A549 (cell line): ENCODE measurements around the gene TMEM221. TPM values are rescaled to one million over a fixed set of nuclear protein-coding genes. Genes with fewer than 3 reads are reported as not detected.

Source experiments
- ATAC-seq, 2 experiments: fragments of 200-7000 bp in 1 of 2; fragments of >200 bp in 1 of 2; cut with Nextera tagmentation in 1 of 2; cut with Tn5 transposase in 1 of 2; 3 replicates each; pipeline versions ENCODE4 v1.8.0 to v1.9.1; 2018 to 2020; ENCODE audit warnings: mild to moderate bottlenecking in 1 of 2, moderate library complexity in 1 of 2
- CTCF ChIA-PET: fragments of 300-600 bp; sonication (Branson Sonifier 250); formaldehyde crosslinking; extraction: SDS; loops from one replicate; lab custom pipeline; 2021; ENCODE audit warnings: antibody characterized with exemption, inconsistent platforms; lab: Yijun Ruan, JAX
- POLR2A ChIA-PET: fragments of 350-600 bp; formaldehyde crosslinking; extraction: SDS; loops from one replicate; lab custom pipeline; 2021; ENCODE audit warnings: antibody characterized with exemption, inconsistent platforms; lab: Yijun Ruan, JAX
- DNase-seq, 2 experiments: peaks; one replicate each; pipeline versions ENCODE4 v3.0.0 to v3.0.0-alpha.2; 2011 to 2016; ENCODE audit warnings: low read depth in 1 of 2, low spot score in 1 of 2
- FAIRE-seq: peaks from 2 replicates; lab custom pipeline; 2011; peaks lifted over from hg19 to GRCh38; lab: Jason Lieb, UNC
- H3K27ac ChIP-seq, 2 experiments: fragments of >200 bp; sonication (Bioruptor Twin); formaldehyde crosslinking; 3 replicates each; pipeline ENCODE4 v1.5.1; 2016 to 2017
- H3K4me1 ChIP-seq: fragments of >200 bp; sonication (Bioruptor Twin); formaldehyde crosslinking; 3 replicates; pipeline ENCODE4 v1.6.1; 2016
- H3K4me2 ChIP-seq: fragments of >200 bp; sonication (Bioruptor Twin); formaldehyde crosslinking; 3 replicates; pipeline ENCODE4 v1.6.1; 2016
- H3K4me3 ChIP-seq: fragments of >200 bp; sonication (Bioruptor Twin); formaldehyde crosslinking; 3 replicates; pipeline ENCODE4 v1.5.1; 2016
- H3K9me3 ChIP-seq: fragments of >200 bp; sonication (Bioruptor Twin); formaldehyde crosslinking; 3 replicates; pipeline ENCODE4 v1.6.1; 2016
- BHLHE40 ChIP-seq: IDR thresholded peaks from 2 replicates; pipeline ENCODE4 v1.6.1; 2012; ENCODE audit warnings: low read depth, low read length, inconsistent platforms
- CHD2 ChIP-seq: fragments of 150-350 bp; IDR thresholded peaks from 2 replicates; pipeline ENCODE4 v1.6.1; 2014; ENCODE audit warnings: low read length; ENCODE audit not compliant: partially characterized antibody
- CHD4 ChIP-seq: fragments of 200-600 bp; sonication (generic); IDR thresholded peaks from 2 replicates; pipeline ENCODE4 v1.6.1; 2016; ENCODE audit warnings: antibody characterized with exemption, mild to moderate bottlenecking, borderline replicate concordance
- EP300 ChIP-seq, 2 experiments: fragments of >200 bp; sonication (Bioruptor Twin); formaldehyde crosslinking; IDR thresholded peaks; 2 replicates in 1 of 2; 3 replicates in 1 of 2; pipeline ENCODE4 v1.6.1; 2016 to 2017
- ESRRA ChIP-seq: fragments of 150-350 bp; IDR thresholded peaks from 2 replicates; pipeline ENCODE4 v1.6.1; 2014; ENCODE audit warnings: mild to moderate bottlenecking, low read length, borderline replicate concordance
- FOXS1 ChIP-seq: fragments of 250-450 bp; sonication (Bioruptor Pico); IDR thresholded peaks from 2 replicates; pipeline ENCODE4 v1.5.0; 2020; ENCODE audit warnings: mild to moderate bottlenecking, moderate library complexity
- HOXB5 ChIP-seq: fragments of 250-450 bp; sonication (Bioruptor Pico); IDR thresholded peaks from 2 replicates; pipeline ENCODE4 v1.5.0; 2020; ENCODE audit warnings: mild to moderate bottlenecking, moderate library complexity
- KDM1A ChIP-seq: fragments of 200-600 bp; sonication (generic); IDR thresholded peaks from 2 replicates; pipeline ENCODE4 v1.6.1; 2016; ENCODE audit warnings: low read depth, mild to moderate bottlenecking
- KDM5A ChIP-seq: fragments of 200-600 bp; sonication (generic); IDR thresholded peaks from 2 replicates; pipeline ENCODE4 v1.6.1; 2016; ENCODE audit warnings: antibody characterized with exemption, mild to moderate bottlenecking
- MAFK ChIP-seq: fragments of 450-650 bp; IDR thresholded peaks from 2 replicates; pipeline ENCODE4 v1.6.1; 2014; ENCODE audit not compliant: partially characterized antibody
- NPAS2 ChIP-seq: fragments of 250-450 bp; sonication (Bioruptor Pico); IDR thresholded peaks from 2 replicates; pipeline ENCODE4 v1.8.0; 2022; ENCODE audit warnings: mild to moderate bottlenecking, moderate library complexity, borderline replicate concordance
- PHF8 ChIP-seq: fragments of 200-600 bp; sonication (generic); IDR thresholded peaks from 2 replicates; pipeline ENCODE4 v1.6.1; 2016; ENCODE audit warnings: low read depth, mild to moderate bottlenecking, antibody characterized with exemption, moderate library complexity, borderline replicate concordance
- POLR2A ChIP-seq: IDR thresholded peaks from 2 replicates; pipeline ENCODE4 v1.6.1; 2012; ENCODE audit warnings: mild to moderate bottlenecking, low read length
- RAD21 ChIP-seq, 2 experiments: fragments of >200 bp in 1 of 2; sonication (Bioruptor Twin) in 1 of 2; formaldehyde crosslinking in 1 of 2; IDR thresholded peaks in 1 of 2; conservative IDR thresholded peaks in 1 of 2; 2 replicates in 1 of 2; 3 replicates in 1 of 2; pipeline ENCODE4 v1.6.1; 2012 to 2018; ENCODE audit warnings: inconsistent platforms in 1 of 2
- RARB ChIP-seq: fragments of 250-450 bp; sonication (Bioruptor Pico); IDR thresholded peaks from 2 replicates; pipeline ENCODE4 v1.8.0; 2021; ENCODE audit warnings: mild to moderate bottlenecking, moderate library complexity
- RNF2 ChIP-seq: fragments of 200-600 bp; sonication (generic); IDR thresholded peaks from 2 replicates; pipeline ENCODE4 v1.6.1; 2016; ENCODE audit warnings: low read depth, mild to moderate bottlenecking, antibody characterized with exemption, moderate library complexity, borderline replicate concordance
- SMC3 ChIP-seq: fragments of >200 bp; sonication (Bioruptor Twin); formaldehyde crosslinking; IDR thresholded peaks from 3 replicates; pipeline ENCODE4 v1.6.1; 2018; ENCODE audit warnings: inconsistent platforms
- TFCP2L1 ChIP-seq: fragments of 250-450 bp; sonication (Bioruptor Pico); IDR thresholded peaks from 2 replicates; pipeline ENCODE4 v1.5.0; 2021; ENCODE audit warnings: mild to moderate bottlenecking
- TP53 ChIP-seq: fragments of 250-450 bp; sonication (Bioruptor Pico); IDR thresholded peaks from 2 replicates; pipeline ENCODE4 v1.5.0; 2021; ENCODE audit warnings: mild to moderate bottlenecking, moderate library complexity
- ZC3H11A ChIP-seq: fragments of 450-650 bp; IDR thresholded peaks from 2 replicates; pipeline ENCODE4 v1.6.1; 2014; ENCODE audit warnings: antibody characterized with exemption, mild to moderate bottlenecking
- ZFP36 ChIP-seq: fragments of 450-650 bp; IDR thresholded peaks from 2 replicates; pipeline ENCODE4 v1.6.1; 2014; ENCODE audit warnings: borderline replicate concordance; ENCODE audit not compliant: partially characterized antibody
- ZNF302 ChIP-seq: fragments of 250-450 bp; sonication (Bioruptor Pico); IDR thresholded peaks from 2 replicates; pipeline ENCODE4 v1.9.0; 2021; ENCODE audit warnings: inconsistent platforms, mild to moderate bottlenecking, moderate library complexity
- ZSCAN20 ChIP-seq: fragments of 250-450 bp; sonication (Bioruptor Pico); IDR thresholded peaks from 2 replicates; pipeline ENCODE4 v1.8.0; 2022; ENCODE audit warnings: mild to moderate bottlenecking, moderate library complexity
- WGBS: methylation state at CpG from one replicate; pipeline ENCODE4 v1.1.6; 2017; ENCODE audit errors: missing lambda C conversion rate; 5-methylcytosine and 5-hydroxymethylcytosine counted together
- polyA plus RNA-seq, 4 experiments: library from polyadenylated mRNA; depleted of rRNA in 3 of 4; stranded (reverse); fragments of >200 nt; fragmentation: RNase III in 1 of 4; extraction: RNeasy Plus Mini Kit Qiagen cat#74134 plus additional on column Dnase treatment in 1 of 4; gene quantifications; 2 replicates in 3 of 4; 3 replicates in 1 of 4; pipeline ENCODE4 v1.2.3, GENCODE V29; 2011 to 2017
- TF ChIP-seq, protein P1 (sequence below): fragments of >200 bp; sonication (Bioruptor Twin); formaldehyde crosslinking; IDR thresholded peaks from 2 replicates; pipeline ENCODE4 v1.6.1; 2016
- TF ChIP-seq, protein P2 (sequence below): fragments of 200-600 bp; sonication (generic); IDR thresholded peaks from 2 replicates; pipeline ENCODE4 v1.6.1; 2016; ENCODE audit warnings: antibody characterized with exemption, mild to moderate bottlenecking, moderate library complexity
- TF ChIP-seq, protein P3 (sequence below): fragments of >200 bp; sonication (Bioruptor Twin); formaldehyde crosslinking; IDR thresholded peaks from 3 replicates; pipeline ENCODE4 v1.5.1; 2016
- TF ChIP-seq, protein P4 (sequence below): fragments of 150-350 bp; IDR thresholded peaks from 2 replicates; pipeline ENCODE4 v1.6.1; 2014; ENCODE audit warnings: low read depth, mild to moderate bottlenecking, low read length
- TF ChIP-seq, protein P5 (sequence below): IDR thresholded peaks from 2 replicates; pipeline ENCODE4 v1.6.1; 2012

Gene TMEM221
- polyA plus RNA-seq, 2 of the 4 experiments (the other 2 are of a cell fraction), result 0.78 to 0.90 TPM

DNA sequence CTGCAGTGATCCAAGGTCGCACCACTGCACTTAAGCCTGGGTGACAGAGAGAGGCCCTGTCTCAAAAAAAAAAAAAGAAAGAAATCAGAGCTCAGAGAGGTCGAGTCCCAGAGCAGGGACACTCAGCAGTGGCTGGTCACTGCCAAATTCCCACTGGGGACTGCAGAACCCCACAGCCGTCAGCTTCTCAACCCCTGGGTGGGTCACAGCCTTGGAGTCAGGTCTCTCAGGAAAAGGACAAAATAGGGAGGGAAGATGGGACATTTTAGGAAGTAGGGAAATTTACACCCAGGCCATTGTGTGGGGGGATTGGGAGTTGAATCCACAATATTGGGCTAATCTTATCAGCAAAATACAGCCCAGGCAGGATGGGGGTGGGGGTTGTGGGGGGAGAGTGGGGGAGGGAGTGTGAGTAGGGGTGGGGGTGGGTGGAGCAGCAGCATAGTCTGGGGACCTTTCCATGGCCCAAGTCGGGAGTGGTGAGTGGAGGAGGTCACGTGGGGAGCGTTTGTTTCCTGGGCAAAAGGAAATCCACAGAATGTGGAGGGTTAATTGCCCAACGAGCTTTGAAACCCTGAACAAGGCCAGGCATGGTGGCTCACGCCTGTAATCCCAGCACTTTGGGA is 49.5 kb downstream of the TMEM221 start (continued):
- TF ChIP-seq, protein P1, sequence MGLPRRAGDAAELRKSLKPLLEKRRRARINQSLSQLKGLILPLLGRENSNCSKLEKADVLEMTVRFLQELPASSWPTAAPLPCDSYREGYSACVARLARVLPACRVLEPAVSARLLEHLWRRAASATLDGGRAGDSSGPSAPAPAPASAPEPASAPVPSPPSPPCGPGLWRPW, result no peak

DNA sequence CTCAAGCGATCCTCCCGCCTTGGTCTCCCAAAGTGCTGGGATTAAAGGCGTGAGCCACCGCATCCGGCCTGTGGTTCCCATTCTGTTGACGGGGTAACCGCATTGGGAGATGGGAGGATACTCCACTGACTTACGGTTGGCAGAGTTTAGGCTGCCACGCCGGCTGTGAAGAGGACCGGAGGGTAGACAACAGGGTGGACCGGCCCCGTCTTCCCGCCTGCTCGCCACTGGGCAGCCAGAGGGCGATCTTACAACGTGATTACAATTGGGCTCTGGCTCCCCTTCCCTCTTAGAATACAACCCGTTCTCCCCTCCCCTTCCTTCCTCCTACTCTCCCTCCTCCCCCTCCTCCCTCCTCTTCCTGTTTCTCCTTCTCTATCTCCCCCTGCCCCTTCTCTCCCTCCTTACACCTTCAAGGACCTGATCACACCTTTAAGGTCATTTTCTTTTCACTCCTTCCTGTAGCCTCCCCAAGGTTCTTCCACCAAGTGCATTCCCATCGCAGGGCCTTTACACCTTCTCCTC is 53.5 kb downstream of the TMEM221 start:
- 0 out of 3 replicates have a peak, but pooled peaks cover under 1% of the 10 kb centered on the region for H3K9me3 ChIP-seq
- TF ChIP-seq NPAS2 (CRISPR knock-in tag), result no peak
- TF ChIP-seq KDM1A, result 0 out of 2 replicates have a peak, but pooled peaks have one; percentile 46
- TF ChIP-seq SMC3, result peak; percentile 53
- TF ChIP-seq BHLHE40, result no peak
- TF ChIP-seq POLR2A, result no peak
- no peak for TF ChIP-seq HOXB5
- TF ChIP-seq KDM5A, result no peak
- TF ChIP-seq, protein P2, sequence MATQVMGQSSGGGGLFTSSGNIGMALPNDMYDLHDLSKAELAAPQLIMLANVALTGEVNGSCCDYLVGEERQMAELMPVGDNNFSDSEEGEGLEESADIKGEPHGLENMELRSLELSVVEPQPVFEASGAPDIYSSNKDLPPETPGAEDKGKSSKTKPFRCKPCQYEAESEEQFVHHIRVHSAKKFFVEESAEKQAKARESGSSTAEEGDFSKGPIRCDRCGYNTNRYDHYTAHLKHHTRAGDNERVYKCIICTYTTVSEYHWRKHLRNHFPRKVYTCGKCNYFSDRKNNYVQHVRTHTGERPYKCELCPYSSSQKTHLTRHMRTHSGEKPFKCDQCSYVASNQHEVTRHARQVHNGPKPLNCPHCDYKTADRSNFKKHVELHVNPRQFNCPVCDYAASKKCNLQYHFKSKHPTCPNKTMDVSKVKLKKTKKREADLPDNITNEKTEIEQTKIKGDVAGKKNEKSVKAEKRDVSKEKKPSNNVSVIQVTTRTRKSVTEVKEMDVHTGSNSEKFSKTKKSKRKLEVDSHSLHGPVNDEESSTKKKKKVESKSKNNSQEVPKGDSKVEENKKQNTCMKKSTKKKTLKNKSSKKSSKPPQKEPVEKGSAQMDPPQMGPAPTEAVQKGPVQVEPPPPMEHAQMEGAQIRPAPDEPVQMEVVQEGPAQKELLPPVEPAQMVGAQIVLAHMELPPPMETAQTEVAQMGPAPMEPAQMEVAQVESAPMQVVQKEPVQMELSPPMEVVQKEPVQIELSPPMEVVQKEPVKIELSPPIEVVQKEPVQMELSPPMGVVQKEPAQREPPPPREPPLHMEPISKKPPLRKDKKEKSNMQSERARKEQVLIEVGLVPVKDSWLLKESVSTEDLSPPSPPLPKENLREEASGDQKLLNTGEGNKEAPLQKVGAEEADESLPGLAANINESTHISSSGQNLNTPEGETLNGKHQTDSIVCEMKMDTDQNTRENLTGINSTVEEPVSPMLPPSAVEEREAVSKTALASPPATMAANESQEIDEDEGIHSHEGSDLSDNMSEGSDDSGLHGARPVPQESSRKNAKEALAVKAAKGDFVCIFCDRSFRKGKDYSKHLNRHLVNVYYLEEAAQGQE, result no peak
- no peak for TF ChIP-seq CHD2
- TF ChIP-seq ZFP36, result no peak
- TF ChIP-seq PHF8, result no peak
- TF ChIP-seq, protein P3, sequence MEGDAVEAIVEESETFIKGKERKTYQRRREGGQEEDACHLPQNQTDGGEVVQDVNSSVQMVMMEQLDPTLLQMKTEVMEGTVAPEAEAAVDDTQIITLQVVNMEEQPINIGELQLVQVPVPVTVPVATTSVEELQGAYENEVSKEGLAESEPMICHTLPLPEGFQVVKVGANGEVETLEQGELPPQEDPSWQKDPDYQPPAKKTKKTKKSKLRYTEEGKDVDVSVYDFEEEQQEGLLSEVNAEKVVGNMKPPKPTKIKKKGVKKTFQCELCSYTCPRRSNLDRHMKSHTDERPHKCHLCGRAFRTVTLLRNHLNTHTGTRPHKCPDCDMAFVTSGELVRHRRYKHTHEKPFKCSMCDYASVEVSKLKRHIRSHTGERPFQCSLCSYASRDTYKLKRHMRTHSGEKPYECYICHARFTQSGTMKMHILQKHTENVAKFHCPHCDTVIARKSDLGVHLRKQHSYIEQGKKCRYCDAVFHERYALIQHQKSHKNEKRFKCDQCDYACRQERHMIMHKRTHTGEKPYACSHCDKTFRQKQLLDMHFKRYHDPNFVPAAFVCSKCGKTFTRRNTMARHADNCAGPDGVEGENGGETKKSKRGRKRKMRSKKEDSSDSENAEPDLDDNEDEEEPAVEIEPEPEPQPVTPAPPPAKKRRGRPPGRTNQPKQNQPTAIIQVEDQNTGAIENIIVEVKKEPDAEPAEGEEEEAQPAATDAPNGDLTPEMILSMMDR, result peak; percentile 53
- no peak for TF ChIP-seq TFCP2L1 (CRISPR knock-in tag)
- TF ChIP-seq CHD4, result peak; percentile 82
- TF ChIP-seq EP300 (IDR thresholded peaks at IDR 0.05), result no peak
- TF ChIP-seq ZSCAN20 (CRISPR knock-in tag), result no peak
- TF ChIP-seq, protein P4, sequence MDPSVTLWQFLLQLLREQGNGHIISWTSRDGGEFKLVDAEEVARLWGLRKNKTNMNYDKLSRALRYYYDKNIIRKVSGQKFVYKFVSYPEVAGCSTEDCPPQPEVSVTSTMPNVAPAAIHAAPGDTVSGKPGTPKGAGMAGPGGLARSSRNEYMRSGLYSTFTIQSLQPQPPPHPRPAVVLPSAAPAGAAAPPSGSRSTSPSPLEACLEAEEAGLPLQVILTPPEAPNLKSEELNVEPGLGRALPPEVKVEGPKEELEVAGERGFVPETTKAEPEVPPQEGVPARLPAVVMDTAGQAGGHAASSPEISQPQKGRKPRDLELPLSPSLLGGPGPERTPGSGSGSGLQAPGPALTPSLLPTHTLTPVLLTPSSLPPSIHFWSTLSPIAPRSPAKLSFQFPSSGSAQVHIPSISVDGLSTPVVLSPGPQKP, result no peak
- TF ChIP-seq FOXS1 (CRISPR knock-in tag), result no peak
- no peak for TF ChIP-seq RARB (CRISPR knock-in tag)
- peak; percentile 61 to 71 for TF ChIP-seq RAD21 (conservative IDR thresholded peaks at IDR 0.05 in 1 of 2, IDR thresholded peaks at IDR 0.05 in 1 of 2)
- TF ChIP-seq MAFK, result no peak
- TF ChIP-seq ZNF302, result no peak
- no peak for TF ChIP-seq ESRRA
- TF ChIP-seq TP53 (CRISPR knock-in tag), result no peak
- TF ChIP-seq ZC3H11A, result no peak
- TF ChIP-seq, protein P5, sequence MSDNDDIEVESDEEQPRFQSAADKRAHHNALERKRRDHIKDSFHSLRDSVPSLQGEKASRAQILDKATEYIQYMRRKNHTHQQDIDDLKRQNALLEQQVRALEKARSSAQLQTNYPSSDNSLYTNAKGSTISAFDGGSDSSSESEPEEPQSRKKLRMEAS, result peak; percentile 22; the same call in 1 of the 2 replicates
- TF ChIP-seq RNF2, result no peak
- no peak for FAIRE-seq
- 24% methylated on average over 17 of the region's 19 CpGs for WGBS
- DNase-seq, result peak; percentile 48 to 66
- POLR2A ChIA-PET, result no interaction called here
- peak overlapping the region in 1 of 2 experiments; percentile 66; a peak in 3 of 6 replicates for H3K27ac ChIP-seq
- H3K4me2 ChIP-seq, result peak overlapping the region; percentile 28; the same call in 1 of the 3 replicates
- ATAC-seq, result peak in 1 of 2 experiments; percentile 43; a peak in 2 of 6 replicates
- H3K4me3 ChIP-seq, result no peak overlapping the region
- peaks cover 4% of the 10 kb centered on the region; the same call in 1 of the 3 replicates for H3K4me1 ChIP-seq
- CTCF ChIA-PET, result interaction anchor here (0.7 to 2.3 kb wide), 11 partner anchors 9 to 102 kb away, joined by 3 to 10 read pairs (median 5); partner anchors contain the start of genes BST2, MVB12A and TMEM221
